Endothelial cell of umbilical vein (primary cell): ENCODE data around the gene TSN.

Experiments
- CTCF ChIP-seq, 2 donors: IDR thresholded peaks; 1 replicate in 1 of 2; 2 replicates in 1 of 2; pipeline ENCODE4 v1.5.1; 2011; ENCODE audit warnings: low read length in 2 of 2, mild to moderate bottlenecking in 2 of 2, moderate library complexity in 2 of 2, control low read depth in 1 of 2, inconsistent platforms in 1 of 2, low read depth in 1 of 2; ENCODE audit not compliant: insufficient read depth in 1 of 2; ENCODE audit errors: extremely low read depth in 1 of 2
- EZH2 ChIP-seq: IDR thresholded peaks from 2 replicates; pipeline ENCODE4 v1.6.1; 2012; ENCODE audit warnings: borderline replicate concordance, low read depth, mild to moderate bottlenecking, moderate library complexity, low read length, inconsistent platforms; ENCODE audit not compliant: severe bottlenecking
- POLR2A ChIP-seq: IDR thresholded peaks from 2 replicates; pipeline ENCODE4 v1.6.1; 2012; ENCODE audit warnings: low read depth, mild to moderate bottlenecking, control low read depth, low read length
- POLR2AphosphoS5 ChIP-seq: IDR thresholded peaks from 2 replicates; pipeline ENCODE4 v1.6.1; 2012; ENCODE audit warnings: low read depth, mild to moderate bottlenecking, control low read depth, low read length, moderate library complexity; ENCODE audit not compliant: insufficient read depth

DNA sequence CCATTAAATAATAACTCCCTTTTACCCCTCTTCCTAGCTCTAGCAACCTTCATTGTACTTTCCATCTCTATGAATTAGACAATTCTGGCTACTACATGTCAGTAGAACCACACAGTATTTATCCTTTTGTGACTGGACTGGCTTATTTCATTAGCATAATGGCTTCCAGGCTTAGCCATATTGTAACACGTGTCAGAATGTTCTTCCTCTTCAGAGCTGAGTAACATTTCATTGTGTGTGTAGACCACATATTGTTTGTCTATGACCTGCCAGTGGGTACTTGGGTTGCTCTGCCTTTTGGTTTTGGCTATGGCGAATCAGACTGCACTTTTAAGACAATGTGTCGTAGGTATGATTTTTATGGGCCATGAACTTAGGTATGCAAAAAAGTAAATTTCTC, 20.9 kb downstream of the TSN start:
- no peak for TF ChIP-seq POLR2A
- no peak for TF ChIP-seq CTCF (IDR thresholded peaks at IDR 0.05; ENCODE audit: extremely low read depth in 1 of 2, insufficient read depth in 1 of 2, low read depth in 1 of 2, low read length in 2 of 2)
- no peak for TF ChIP-seq EZH2
- no peak for TF ChIP-seq POLR2AphosphoS5
